ENCODE results near the gene CACNG7. TPM values are rescaled to one million over a fixed set of nuclear protein-coding genes. Genes with fewer than 3 reads are reported as not detected.
A peak's percentile ranks its signal among the peaks of the same experiment; 100 is the strongest.

The CACNG7 gene
- total RNA-seq, 1 experiment from 2014 or later, result 22.7 TPM

- peak; percentile 69 for DNase-seq
- Histone ChIP-seq H4K20me1 (ENCODE audit: control insufficient read depth, insufficient read depth, insufficient read length) (no peaks in the 10 kb centered on the region), H3K23me2 (ENCODE audit: insufficient read length, low read depth, low read length, poor library complexity, severe bottlenecking) (peaks cover under 1% of the 10 kb centered on the region), H4K5ac (ENCODE audit: insufficient read length, low read depth, low read length) (no peak overlapping the region), H3T11ph (ENCODE audit: low read length) (no peak overlapping the region), H3K27me3 (ENCODE audit: insufficient read depth, low read length) (no peaks in the 10 kb centered on the region), H3K14ac (ENCODE audit: insufficient read depth, low read length) (no peak overlapping the region), H3K4me2 (ENCODE audit: insufficient read depth, insufficient read length, low read length) (no peak overlapping the region), H3K9me3 (ENCODE audit: control insufficient read depth, low read depth, low read length) (no peaks in the 10 kb centered on the region), H3K9ac (ENCODE audit: extremely low read depth, insufficient read length, low read length) (no peak overlapping the region), H3K56ac (ENCODE audit: insufficient read length, low read depth, low read length) (no peak overlapping the region), H2AK5ac (ENCODE audit: insufficient read length, low read length) (no peak overlapping the region), H2BK20ac (ENCODE audit: low read depth, low read length, poor library complexity, severe bottlenecking) (no peak overlapping the region), H4K8ac (replicated peaks; ENCODE audit: insufficient read length, low read depth, low read length) (no peak overlapping the region), H3K23ac (ENCODE audit: insufficient read length, low read depth, low read length) (no peak overlapping the region), H2BK120ac (ENCODE audit: low read depth, low read length, poor library complexity, severe bottlenecking) (no peak overlapping the region), H3K18ac (ENCODE audit: insufficient read length, low read depth, low read length) (no peak overlapping the region), H3K79me1 (ENCODE audit: insufficient read depth, low read depth, low read length, poor library complexity, severe bottlenecking) (no peaks in the 10 kb centered on the region), H2BK15ac (ENCODE audit: low read depth, low read length) (no peak overlapping the region), H2AFZ (ENCODE audit: low read length) (no peak overlapping the region), H3K4me1 (ENCODE audit: insufficient read depth, low read length) (0 out of 2 replicates have a peak, but pooled peaks cover 3% of the 10 kb centered on the region), H4K91ac (ENCODE audit: insufficient read length, low read depth, low read length) (no peak overlapping the region), H2BK5ac (ENCODE audit: insufficient read length, low read length) (no peak overlapping the region), H3K79me2 (ENCODE audit: insufficient read depth, low read length) (no peaks in the 10 kb centered on the region), H3K27ac (ENCODE audit: insufficient read length, low read depth, low read length) (no peak overlapping the region), H3K4ac (ENCODE audit: low read depth, low read length) (no peak overlapping the region), H2BK12ac (ENCODE audit: insufficient read length, low read depth, low read length) (no peak overlapping the region)
- H3K27me3 Mint-ChIP-seq (ENCODE audit: low read depth), result peaks cover 11% of the 10 kb centered on the region
- H3K4me1 Mint-ChIP-seq, result peaks cover 35 to 55% of the 10 kb centered on the region in 2 experiments
- H3K36me3 Mint-ChIP-seq (ENCODE audit: insufficient read depth in 1 of 3, low read depth in 3 of 3), result peaks cover 2 to 4% (median 4%) of the 10 kb centered on the region in 3 experiments; a peak in 4 of 7 replicates
- peak overlapping the region in 1 of 3 experiments; percentile 71; a peak in 1 of 7 replicates for H3K27ac Mint-ChIP-seq
- no peak overlapping the region for H3K4me3 Mint-ChIP-seq
- WGBS (ENCODE audit: extremely low coverage, insufficient read length, low lambda C conversion rate), result no CpG with 5 or more reads among the region's 8 CpGs
- TF ChIP-seq, protein P1, sequence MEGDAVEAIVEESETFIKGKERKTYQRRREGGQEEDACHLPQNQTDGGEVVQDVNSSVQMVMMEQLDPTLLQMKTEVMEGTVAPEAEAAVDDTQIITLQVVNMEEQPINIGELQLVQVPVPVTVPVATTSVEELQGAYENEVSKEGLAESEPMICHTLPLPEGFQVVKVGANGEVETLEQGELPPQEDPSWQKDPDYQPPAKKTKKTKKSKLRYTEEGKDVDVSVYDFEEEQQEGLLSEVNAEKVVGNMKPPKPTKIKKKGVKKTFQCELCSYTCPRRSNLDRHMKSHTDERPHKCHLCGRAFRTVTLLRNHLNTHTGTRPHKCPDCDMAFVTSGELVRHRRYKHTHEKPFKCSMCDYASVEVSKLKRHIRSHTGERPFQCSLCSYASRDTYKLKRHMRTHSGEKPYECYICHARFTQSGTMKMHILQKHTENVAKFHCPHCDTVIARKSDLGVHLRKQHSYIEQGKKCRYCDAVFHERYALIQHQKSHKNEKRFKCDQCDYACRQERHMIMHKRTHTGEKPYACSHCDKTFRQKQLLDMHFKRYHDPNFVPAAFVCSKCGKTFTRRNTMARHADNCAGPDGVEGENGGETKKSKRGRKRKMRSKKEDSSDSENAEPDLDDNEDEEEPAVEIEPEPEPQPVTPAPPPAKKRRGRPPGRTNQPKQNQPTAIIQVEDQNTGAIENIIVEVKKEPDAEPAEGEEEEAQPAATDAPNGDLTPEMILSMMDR (conservative IDR thresholded peaks at IDR 0.05), result no peak
- no peaks in the 10 kb centered on the region for H3K9me3 Mint-ChIP-seq
Observed at GRCh38 chr19:53892981-53893325, 16.1 kb upstream of the CACNG7 start.
